IMR-90 (cell line): ENCODE data around the gene BICD1.
A peak's percentile ranks its signal among the peaks of the same experiment; 100 is the strongest.

Source experiments
- BHLHE40 ChIP-seq: fragments of 150-350 bp; IDR thresholded peaks from 2 replicates; pipeline ENCODE4 v1.6.1; 2016; ENCODE audit warnings: mild to moderate bottlenecking, low read depth, low read length
- CEBPB ChIP-seq: IDR thresholded peaks from 2 replicates; pipeline ENCODE4 v1.6.1; 2012; ENCODE audit warnings: low read depth, low read length, improper control_type of control experiment
- CHD1 ChIP-seq: IDR thresholded peaks from 2 replicates; pipeline ENCODE4 v1.6.1; 2012; ENCODE audit warnings: low read depth, low read length, improper control_type of control experiment
- FOS ChIP-seq: fragments of 150-350 bp; IDR thresholded peaks from 2 replicates; pipeline ENCODE4 v1.6.1; 2016; ENCODE audit warnings: low read depth, low read length
- MAFK ChIP-seq: IDR thresholded peaks from 2 replicates; pipeline ENCODE4 v1.6.1; 2012; ENCODE audit warnings: low read depth, low read length, improper control_type of control experiment
- MAZ ChIP-seq: IDR thresholded peaks from 2 replicates; pipeline ENCODE4 v1.6.1; 2012; ENCODE audit warnings: low read depth, mild to moderate bottlenecking, low read length, improper control_type of control experiment, moderate library complexity, borderline replicate concordance
- MXI1 ChIP-seq: IDR thresholded peaks from 2 replicates; pipeline ENCODE4 v1.6.1; 2012; ENCODE audit warnings: low read depth, mild to moderate bottlenecking, low read length, moderate library complexity, borderline replicate concordance
- POLR2A ChIP-seq: IDR thresholded peaks from 2 replicates; pipeline ENCODE4 v1.6.1; 2012; ENCODE audit warnings: mild to moderate bottlenecking, low read depth, low read length
- RCOR1 ChIP-seq: IDR thresholded peaks from 2 replicates; pipeline ENCODE4 v1.6.1; 2012; ENCODE audit warnings: mild to moderate bottlenecking, low read length, improper control_type of control experiment; ENCODE audit not compliant: insufficient replicate concordance
- RFX5 ChIP-seq: IDR thresholded peaks from 2 replicates; pipeline ENCODE4 v1.8.0; 2012; ENCODE audit warnings: low read depth, mild to moderate bottlenecking, low read length, moderate library complexity
- SMC3 ChIP-seq: fragments of 150-350 bp; IDR thresholded peaks from 2 replicates; pipeline ENCODE4 v1.6.1; 2016; ENCODE audit warnings: low read depth, mild to moderate bottlenecking, antibody characterized with exemption, low read length, moderate library complexity
- TF ChIP-seq, protein P1 (sequence below): conservative IDR thresholded peaks from 2 replicates; pipeline ENCODE4 v1.5.1; 2012; ENCODE audit warnings: mild to moderate bottlenecking, low read depth, low read length, improper control_type of control experiment
- TF ChIP-seq, protein P2 (sequence below): fragments of 150-350 bp; IDR thresholded peaks from 2 replicates; pipeline ENCODE4 v1.6.1; 2017; ENCODE audit warnings: mild to moderate bottlenecking, antibody characterized with exemption, low read length, low read depth
- TF ChIP-seq, protein P3 (sequence below): fragments of 150-350 bp; IDR thresholded peaks from 2 replicates; pipeline ENCODE4 v1.6.1; 2016; ENCODE audit warnings: low read depth, mild to moderate bottlenecking, low read length, moderate library complexity, borderline replicate concordance

DNA sequence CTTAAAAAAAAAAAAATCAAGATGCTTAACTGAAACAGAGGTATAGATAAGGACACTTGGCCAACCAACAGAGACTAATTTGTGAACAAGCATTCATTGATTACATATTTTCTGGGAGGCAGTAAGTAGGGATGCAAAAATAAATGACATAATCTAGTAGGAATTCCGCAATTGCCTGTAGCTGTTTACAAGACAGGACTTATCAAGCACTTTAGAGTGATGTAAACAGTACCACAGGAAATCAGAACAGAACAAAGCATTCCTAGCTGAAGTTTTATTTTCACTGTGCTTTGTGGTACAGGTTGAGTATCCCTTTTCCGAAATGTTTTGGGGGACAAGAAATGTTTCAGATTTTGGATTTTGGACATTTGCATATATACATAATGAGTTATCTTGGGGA, 224.5 kb downstream of the BICD1 start:
- TF ChIP-seq POLR2A (no peak), RCOR1 (no peak), CHD1 (no peak), SMC3 (no peak), MAFK (no peak), CEBPB (0 out of 2 replicates have a peak, but pooled peaks have one; percentile 13), FOS (no peak), MAZ (no peak), RFX5 (no peak), MXI1 (no peak), BHLHE40 (no peak)
- TF ChIP-seq, protein P1, sequence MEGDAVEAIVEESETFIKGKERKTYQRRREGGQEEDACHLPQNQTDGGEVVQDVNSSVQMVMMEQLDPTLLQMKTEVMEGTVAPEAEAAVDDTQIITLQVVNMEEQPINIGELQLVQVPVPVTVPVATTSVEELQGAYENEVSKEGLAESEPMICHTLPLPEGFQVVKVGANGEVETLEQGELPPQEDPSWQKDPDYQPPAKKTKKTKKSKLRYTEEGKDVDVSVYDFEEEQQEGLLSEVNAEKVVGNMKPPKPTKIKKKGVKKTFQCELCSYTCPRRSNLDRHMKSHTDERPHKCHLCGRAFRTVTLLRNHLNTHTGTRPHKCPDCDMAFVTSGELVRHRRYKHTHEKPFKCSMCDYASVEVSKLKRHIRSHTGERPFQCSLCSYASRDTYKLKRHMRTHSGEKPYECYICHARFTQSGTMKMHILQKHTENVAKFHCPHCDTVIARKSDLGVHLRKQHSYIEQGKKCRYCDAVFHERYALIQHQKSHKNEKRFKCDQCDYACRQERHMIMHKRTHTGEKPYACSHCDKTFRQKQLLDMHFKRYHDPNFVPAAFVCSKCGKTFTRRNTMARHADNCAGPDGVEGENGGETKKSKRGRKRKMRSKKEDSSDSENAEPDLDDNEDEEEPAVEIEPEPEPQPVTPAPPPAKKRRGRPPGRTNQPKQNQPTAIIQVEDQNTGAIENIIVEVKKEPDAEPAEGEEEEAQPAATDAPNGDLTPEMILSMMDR = no peak
- TF ChIP-seq, protein P2, sequence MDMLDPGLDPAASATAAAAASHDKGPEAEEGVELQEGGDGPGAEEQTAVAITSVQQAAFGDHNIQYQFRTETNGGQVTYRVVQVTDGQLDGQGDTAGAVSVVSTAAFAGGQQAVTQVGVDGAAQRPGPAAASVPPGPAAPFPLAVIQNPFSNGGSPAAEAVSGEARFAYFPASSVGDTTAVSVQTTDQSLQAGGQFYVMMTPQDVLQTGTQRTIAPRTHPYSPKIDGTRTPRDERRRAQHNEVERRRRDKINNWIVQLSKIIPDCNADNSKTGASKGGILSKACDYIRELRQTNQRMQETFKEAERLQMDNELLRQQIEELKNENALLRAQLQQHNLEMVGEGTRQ = no peak
- TF ChIP-seq, protein P3, sequence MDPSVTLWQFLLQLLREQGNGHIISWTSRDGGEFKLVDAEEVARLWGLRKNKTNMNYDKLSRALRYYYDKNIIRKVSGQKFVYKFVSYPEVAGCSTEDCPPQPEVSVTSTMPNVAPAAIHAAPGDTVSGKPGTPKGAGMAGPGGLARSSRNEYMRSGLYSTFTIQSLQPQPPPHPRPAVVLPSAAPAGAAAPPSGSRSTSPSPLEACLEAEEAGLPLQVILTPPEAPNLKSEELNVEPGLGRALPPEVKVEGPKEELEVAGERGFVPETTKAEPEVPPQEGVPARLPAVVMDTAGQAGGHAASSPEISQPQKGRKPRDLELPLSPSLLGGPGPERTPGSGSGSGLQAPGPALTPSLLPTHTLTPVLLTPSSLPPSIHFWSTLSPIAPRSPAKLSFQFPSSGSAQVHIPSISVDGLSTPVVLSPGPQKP = no peak
